GM18867 (cell line): ENCODE results near the gene INHBE.

Source experiments
- ATAC-seq: cut with Tn5 transposase; IDR thresholded peaks from one replicate; pipeline ENCODE4 v1.9.1; 2021; ENCODE audit warnings: mild to moderate bottlenecking, moderate library complexity; ENCODE audit not compliant: unreplicated experiment

INHBE gene

GRCh38 chr12:57459750-57460467 lies 4.8 kb downstream of the INHBE start, which contains the start of gene GLI1:
GLI1 (plus strand) TSS chr12:57459785; CDS start chr12:57463692, 3,907 bp downstream.
- ATAC-seq = no peak

GRCh38 chr12:57460468-57460784 lies 5.3 kb downstream of the INHBE start:
- no peak for ATAC-seq

- ATAC-seq = no peak
Measured at GRCh38 chr12:57460841-57461275, 5.8 kb downstream of the INHBE start.

- no peak for ATAC-seq
Measured at GRCh38 chr12:57461276-57461916, 6.3 kb downstream of the INHBE start.

- ATAC-seq = no peak
Measured at GRCh38 chr12:57461917-57462250, 6.8 kb downstream of the INHBE start.

- peak; percentile 61 for ATAC-seq
Measured at GRCh38 chr12:57462251-57462911, 7.3 kb downstream of the INHBE start.

GRCh38 chr12:57462912-57463253 lies 7.8 kb downstream of the INHBE start:
- no peak for ATAC-seq

GRCh38 chr12:57464569-57464968 lies 9.5 kb downstream of the INHBE start:
- ATAC-seq = no peak

- no peak for ATAC-seq
Measured at GRCh38 chr12:57465030-57465746, 10.1 kb downstream of the INHBE start.

GRCh38 chr12:57465747-57466505 lies 10.8 kb downstream of the INHBE start:
- no peak for ATAC-seq

GRCh38 chr12:57467212-57467874 lies 12.2 kb downstream of the INHBE start:
- no peak for ATAC-seq

- no peak for ATAC-seq
Measured at GRCh38 chr12:57467915-57468314, 12.8 kb downstream of the INHBE start.

- ATAC-seq = no peak
Measured at GRCh38 chr12:57469296-57470164, 14.4 kb downstream of the INHBE start.

GRCh38 chr12:57470286-57470969 lies 15.3 kb downstream of the INHBE start:
- no peak for ATAC-seq

GRCh38 chr12:57470970-57471656 lies 16.0 kb downstream of the INHBE start:
- no peak for ATAC-seq

- no peak for ATAC-seq
Measured at GRCh38 chr12:57471661-57472060, 16.6 kb downstream of the INHBE start.

- ATAC-seq = no peak
Measured at GRCh38 chr12:57472391-57472790, 17.3 kb downstream of the INHBE start.

GRCh38 chr12:57473392-57473791 lies 18.3 kb downstream of the INHBE start:
- no peak for ATAC-seq
